Measurements from ENCODE around the gene CAPN10. TPM values are rescaled to one million over a fixed set of nuclear protein-coding genes. Genes with fewer than 3 reads are reported as not detected.

The CAPN10 gene
- total RNA-seq, 1 donor from 2014 or later, result 31.2 TPM

- H3K27me3 ChIP-seq (ENCODE audit: low read depth), result peaks cover 66% of the 10 kb centered on the region
- intact Hi-C loops (cut with micrococcal nuclease), result no loop called here
- no peak for TF ChIP-seq CTCF (IDR thresholded peaks at IDR 0.05; ENCODE audit: borderline replicate concordance)
- DNase-seq, result peak; percentile 13
- no peaks in the 10 kb centered on the region for H3K9me3 ChIP-seq (replicated peaks)
- H3K4me1 ChIP-seq, result no peaks in the 10 kb centered on the region
- H3K27ac ChIP-seq (replicated peaks), result no peak overlapping the region
- H3K4me3 ChIP-seq, result no peak overlapping the region
- H3K36me3 ChIP-seq, result no peaks in the 10 kb centered on the region
Observed at GRCh38 chr2:240643093-240643810, 56.7 kb downstream of the CAPN10 start.

- peaks cover 71% of the 10 kb centered on the region for H3K27me3 ChIP-seq (ENCODE audit: low read depth)
- peak; percentile 4 for DNase-seq
Observed at GRCh38 chr2:240643811-240644150, 57.2 kb downstream of the CAPN10 start.

GRCh38 chr2:240644171-240644651, 57.7 kb downstream of the CAPN10 start:
- DNase-seq, result peak; percentile 5
- Histone ChIP-seq H3K9me3 (replicated peaks) (no peaks in the 10 kb centered on the region), H3K4me3 (no peak overlapping the region), H3K27me3 (ENCODE audit: low read depth) (peaks cover 75% of the 10 kb centered on the region), H3K4me1 (no peaks in the 10 kb centered on the region), H3K27ac (replicated peaks) (no peak overlapping the region), H3K36me3 (no peaks in the 10 kb centered on the region)
- TF ChIP-seq CTCF (IDR thresholded peaks at IDR 0.05; ENCODE audit: borderline replicate concordance), result no peak
- intact Hi-C loops (cut with micrococcal nuclease), result no loop called here

More at GRCh38 chr2:240643811-240644150, 57.2 kb downstream of the CAPN10 start:
- H3K27ac ChIP-seq (replicated peaks), result no peak overlapping the region
- intact Hi-C loops (cut with micrococcal nuclease), result no loop called here
- no peak overlapping the region for H3K4me3 ChIP-seq
- no peaks in the 10 kb centered on the region for H3K9me3 ChIP-seq (replicated peaks)
- H3K4me1 ChIP-seq, result no peaks in the 10 kb centered on the region
- no peak for TF ChIP-seq CTCF (IDR thresholded peaks at IDR 0.05; ENCODE audit: borderline replicate concordance)
- H3K36me3 ChIP-seq, result no peaks in the 10 kb centered on the region

- no peaks in the 10 kb centered on the region for H3K36me3 ChIP-seq
- intact Hi-C loops (cut with micrococcal nuclease), result no loop called here
- peaks cover 78% of the 10 kb centered on the region for H3K27me3 ChIP-seq (ENCODE audit: low read depth)
- no peak for TF ChIP-seq CTCF (IDR thresholded peaks at IDR 0.05; ENCODE audit: borderline replicate concordance)
- H3K4me1 ChIP-seq, result no peaks in the 10 kb centered on the region
- no peak overlapping the region for H3K27ac ChIP-seq (replicated peaks)
- H3K4me3 ChIP-seq, result no peak overlapping the region
- DNase-seq, result peak; percentile 4
- no peaks in the 10 kb centered on the region for H3K9me3 ChIP-seq (replicated peaks)
Observed at GRCh38 chr2:240644859-240645301, 58.3 kb downstream of the CAPN10 start.

- Histone ChIP-seq H3K27me3 (ENCODE audit: low read depth) (peaks cover 82% of the 10 kb centered on the region), H3K4me1 (no peaks in the 10 kb centered on the region), H3K9me3 (replicated peaks) (no peaks in the 10 kb centered on the region), H3K27ac (replicated peaks) (no peak overlapping the region), H3K4me3 (no peak overlapping the region), H3K36me3 (no peaks in the 10 kb centered on the region)
- no peak for TF ChIP-seq CTCF (IDR thresholded peaks at IDR 0.05; ENCODE audit: borderline replicate concordance)
- intact Hi-C loops (cut with micrococcal nuclease), result no loop called here
- DNase-seq, result peak; percentile 1
Observed at GRCh38 chr2:240645346-240645745, 58.8 kb downstream of the CAPN10 start.
